ENCODE data around the gene JAK3. TPM values are rescaled to one million over a fixed set of nuclear protein-coding genes. Genes with fewer than 3 reads are reported as not detected.

The JAK3 gene
- total RNA-seq, 3 donors from 2014 or later = 2.8 to 13.1 (median 3.5) TPM

- Histone ChIP-seq H3K4me1 (no peaks in the 10 kb centered on the region), H3K4me3 (no peak overlapping the region), H3K27me3 (no peaks in the 10 kb centered on the region), H3K9me3 (no peaks in the 10 kb centered on the region), H3K27ac (no peak overlapping the region), H3K36me3 (no peaks in the 10 kb centered on the region)
- no peak for DNase-seq (ENCODE audit: low spot score in 2 of 2)
- intact Hi-C loops (cut with DNase I; ENCODE audit: low total_unique reads) = no loop called here
- TF ChIP-seq POLR2A (IDR thresholded peaks at IDR 0.05) (no peak), CTCF (IDR thresholded peaks at IDR 0.05) (no peak), POLR2AphosphoS5 (IDR thresholded peaks at IDR 0.05) (no peak)
These were observed 17.8 kb downstream of the JAK3 start for GRCh38 chr19:17829855-17830566.

GRCh38 chr19:17826508-17827056 is 21.2 kb downstream of the JAK3 start:
- no peak for DNase-seq (ENCODE audit: low spot score in 2 of 2)
- Histone ChIP-seq H3K9me3 (no peaks in the 10 kb centered on the region), H3K4me3 (no peak overlapping the region), H3K4me1 (no peaks in the 10 kb centered on the region), H3K27ac (no peak overlapping the region), H3K36me3 (no peaks in the 10 kb centered on the region), H3K27me3 (no peaks in the 10 kb centered on the region)
- TF ChIP-seq POLR2AphosphoS5 (IDR thresholded peaks at IDR 0.05) (no peak), POLR2A (IDR thresholded peaks at IDR 0.05) (no peak)
- intact Hi-C loops (cut with DNase I; ENCODE audit: low total_unique reads) = no loop called here

- no peak for DNase-seq (ENCODE audit: low spot score in 2 of 2)
- no peak overlapping the region for H3K4me3 ChIP-seq
- H3K9me3 ChIP-seq = no peaks in the 10 kb centered on the region
- H3K36me3 ChIP-seq = no peaks in the 10 kb centered on the region
- no peaks in the 10 kb centered on the region for H3K27me3 ChIP-seq
- TF ChIP-seq CTCF (IDR thresholded peaks at IDR 0.05) = no peak
- no peak for TF ChIP-seq POLR2A (IDR thresholded peaks at IDR 0.05)
- no peak for TF ChIP-seq POLR2AphosphoS5 (IDR thresholded peaks at IDR 0.05)
- H3K27ac ChIP-seq = no peak overlapping the region
- H3K4me1 ChIP-seq = no peaks in the 10 kb centered on the region
- intact Hi-C loops (cut with DNase I; ENCODE audit: low total_unique reads) = no loop called here
These were observed 23.4 kb downstream of the JAK3 start for GRCh38 chr19:17824339-17824738.

GRCh38 chr19:17821190-17821589 is 26.6 kb downstream of the JAK3 start, which contains the start of gene INSL3:
Gene INSL3 (minus strand): TSS chr19:17821519. CDS start chr19:17821506, 13 bp downstream.
- Histone ChIP-seq H3K27me3 (no peaks in the 10 kb centered on the region), H3K4me3 (no peak within 1 kb of the TSS), H3K4me1 (no peaks in the 10 kb centered on the region), H3K27ac (no peak within 1 kb of the TSS), H3K9me3 (no peaks in the 10 kb centered on the region), H3K36me3 (no peaks in the 10 kb centered on the region)
- TF ChIP-seq POLR2AphosphoS5 (IDR thresholded peaks at IDR 0.05) (no peak), POLR2A (IDR thresholded peaks at IDR 0.05) (no peak)
- intact Hi-C loops (cut with DNase I; ENCODE audit: low total_unique reads) = no loop called here
- DNase-seq (ENCODE audit: low spot score in 2 of 2) = no peak

- Histone ChIP-seq H3K4me3 (no peak overlapping the region), H3K9me3 (no peaks in the 10 kb centered on the region), H3K36me3 (no peaks in the 10 kb centered on the region), H3K27me3 (no peaks in the 10 kb centered on the region), H3K4me1 (no peaks in the 10 kb centered on the region), H3K27ac (no peak overlapping the region)
- no peak for TF ChIP-seq POLR2A (IDR thresholded peaks at IDR 0.05)
- TF ChIP-seq CTCF (IDR thresholded peaks at IDR 0.05) = no peak
- TF ChIP-seq POLR2AphosphoS5 (IDR thresholded peaks at IDR 0.05) = no peak
- intact Hi-C loops (cut with DNase I; ENCODE audit: low total_unique reads) = no loop called here
- no peak for DNase-seq (ENCODE audit: low spot score in 2 of 2)
These were observed 30.0 kb downstream of the JAK3 start for GRCh38 chr19:17817668-17818363.

- H3K4me3 ChIP-seq = no peak overlapping the region
- no peaks in the 10 kb centered on the region for H3K9me3 ChIP-seq
- intact Hi-C loops (cut with DNase I; ENCODE audit: low total_unique reads) = no loop called here
- H3K27me3 ChIP-seq = no peaks in the 10 kb centered on the region
- H3K36me3 ChIP-seq = no peaks in the 10 kb centered on the region
- no peak for TF ChIP-seq POLR2AphosphoS5 (IDR thresholded peaks at IDR 0.05)
- TF ChIP-seq CTCF (IDR thresholded peaks at IDR 0.05) = no peak
- TF ChIP-seq POLR2A (IDR thresholded peaks at IDR 0.05) = no peak
- H3K27ac ChIP-seq = no peak overlapping the region
- no peaks in the 10 kb centered on the region for H3K4me1 ChIP-seq
- DNase-seq (ENCODE audit: low spot score in 2 of 2) = no peak
These were observed 35.7 kb downstream of the JAK3 start for GRCh38 chr19:17812099-17812498.
